GM12801 (cell line): ENCODE data around the gene VIM.

Experiments
- CTCF ChIP-seq: IDR thresholded peaks from one replicate; pipeline ENCODE4 v1.5.1; 2011; ENCODE audit warnings: control low read depth; ENCODE audit not compliant: insufficient read length; ENCODE audit errors: extremely low read depth

The VIM gene

GRCh38 chr10:17210361-17210760 lies 17.7 kb upstream of the VIM start:
- no peak for TF ChIP-seq CTCF

DNA sequence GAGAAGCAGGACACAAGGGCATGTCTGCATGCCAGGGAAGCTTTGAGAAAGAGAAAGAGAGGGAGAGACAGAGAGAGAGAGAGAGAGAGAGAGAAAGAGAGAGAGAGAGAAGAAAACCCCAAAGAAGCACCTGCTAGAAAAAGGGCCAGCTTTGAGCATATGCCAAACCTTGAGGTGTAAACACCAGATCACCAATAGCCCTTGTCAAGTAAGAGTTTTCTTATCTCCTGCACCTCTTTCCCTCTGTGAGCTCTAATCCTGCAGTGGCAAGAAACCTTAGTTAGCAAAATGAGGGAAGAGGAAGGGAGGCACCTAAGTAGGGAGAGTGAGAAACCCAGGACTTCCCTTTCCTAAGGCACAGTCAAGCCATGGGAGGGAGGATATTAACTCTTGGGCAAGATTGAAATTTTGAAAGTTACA lies 15.2 kb upstream of the VIM start:
- TF ChIP-seq CTCF, result no peak

DNA sequence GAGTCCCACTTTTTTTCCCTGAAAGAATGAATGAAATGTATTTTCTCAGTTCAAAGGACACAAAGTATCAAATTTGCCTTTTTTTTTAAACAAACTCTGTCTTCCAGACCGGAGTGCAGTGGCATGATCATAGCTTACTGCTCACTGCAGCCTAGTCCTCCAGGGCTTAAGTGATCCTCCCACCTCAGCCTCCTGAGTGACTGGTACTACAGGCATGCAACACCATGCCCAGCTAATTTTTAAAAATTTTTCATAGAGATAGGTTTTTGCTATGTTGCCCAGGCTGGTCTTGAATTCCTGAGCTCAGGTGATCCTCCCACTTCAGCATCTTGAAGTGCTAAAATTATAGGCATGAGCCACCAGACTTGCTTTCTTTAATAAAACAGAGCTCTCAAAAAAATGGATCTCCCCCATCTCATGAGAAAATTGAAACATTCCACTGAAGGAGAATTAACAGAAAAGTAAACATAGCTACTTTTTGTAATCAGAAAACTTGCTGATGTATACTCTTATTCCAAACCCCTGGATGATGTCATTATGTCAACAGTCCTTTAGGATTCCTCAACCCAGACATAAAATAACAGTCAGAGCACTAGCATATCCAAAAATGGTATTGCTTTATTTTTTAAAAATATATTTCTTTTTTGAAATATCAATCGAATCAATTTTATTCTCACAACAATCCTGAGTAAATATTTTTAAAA lies 14.2 kb upstream of the VIM start:
- no peak for TF ChIP-seq CTCF

DNA sequence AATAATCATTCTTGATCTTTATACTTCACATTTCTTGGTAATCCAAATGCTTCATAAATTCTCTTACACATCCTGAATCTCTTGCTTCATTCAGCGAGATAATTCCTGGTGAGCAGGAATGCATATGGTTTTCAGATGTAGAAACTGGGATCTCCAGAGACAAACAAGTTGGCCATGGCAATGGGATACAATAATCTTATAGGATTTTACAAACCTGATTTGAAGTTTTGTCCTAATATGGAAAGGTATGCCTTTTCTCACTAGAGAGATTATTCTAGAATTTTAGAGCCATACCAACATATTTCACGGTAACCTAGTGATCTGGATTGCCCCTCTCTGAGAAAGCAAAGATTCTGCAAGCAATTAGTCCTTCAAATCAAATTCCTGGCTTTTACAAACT lies 13.5 kb upstream of the VIM start:
- TF ChIP-seq CTCF, result no peak

DNA sequence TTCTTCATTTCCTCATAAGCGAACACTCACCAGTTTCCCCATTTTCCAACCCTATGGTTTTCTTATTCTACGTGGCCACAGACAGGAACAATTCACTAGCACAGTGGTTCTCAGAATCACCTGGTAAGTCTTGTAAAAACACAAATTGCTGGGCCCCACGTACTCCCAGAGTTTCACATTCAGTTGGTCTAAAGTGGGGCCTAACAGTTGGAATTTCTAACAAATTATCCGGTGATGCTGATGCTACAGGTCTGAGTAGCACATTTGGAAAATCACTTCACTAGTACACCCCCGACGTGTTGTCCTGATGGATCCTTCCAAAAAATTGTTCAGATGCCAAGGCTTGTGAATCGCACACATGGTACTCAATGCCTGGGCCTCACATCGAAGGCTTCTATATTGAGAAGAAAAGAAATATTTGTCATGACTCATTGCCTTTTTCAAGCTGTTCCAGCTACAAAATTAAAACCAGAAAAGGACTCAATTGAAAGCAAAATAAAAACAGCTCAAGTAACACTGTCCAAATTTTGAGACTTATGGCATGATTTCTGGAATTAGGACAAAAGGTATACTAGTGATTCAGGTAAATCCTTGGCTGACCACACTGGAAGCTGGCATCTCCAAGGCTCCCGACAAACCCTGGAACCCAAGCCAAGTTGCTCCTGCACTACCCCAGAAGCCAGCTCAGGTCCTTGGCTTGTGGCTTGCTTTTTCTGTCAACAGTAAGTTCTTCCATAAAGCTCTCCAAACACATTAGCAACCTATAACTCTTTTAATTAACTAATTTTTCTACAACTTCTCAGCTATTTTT lies 12.9 kb upstream of the VIM start:
- TF ChIP-seq CTCF, result no peak

DNA sequence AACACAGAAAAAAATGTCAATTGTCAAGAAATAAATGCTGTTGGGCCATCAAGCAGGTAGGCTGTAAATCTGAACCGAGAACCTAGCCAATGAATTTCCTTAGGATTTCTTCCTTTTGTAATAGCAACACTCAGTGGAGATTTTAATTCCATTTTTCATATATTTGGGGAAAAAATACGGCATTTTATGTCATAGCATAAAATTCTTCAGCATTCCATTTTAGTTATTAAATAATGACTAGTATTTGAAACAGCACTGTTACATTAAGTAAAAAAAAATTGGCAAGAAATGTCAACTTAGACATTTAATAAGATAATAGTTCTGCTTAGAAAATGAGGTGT lies 12.3 kb upstream of the VIM start:
- TF ChIP-seq CTCF, result no peak

GRCh38 chr10:17216217-17216900 lies 11.7 kb upstream of the VIM start:
- no peak for TF ChIP-seq CTCF
